GM12801 (cell line): ENCODE data around the gene OSBPL9.

Experiments
- CTCF ChIP-seq: IDR thresholded peaks from one replicate; pipeline ENCODE4 v1.5.1; 2011; ENCODE audit warnings: control low read depth; ENCODE audit not compliant: insufficient read length; ENCODE audit errors: extremely low read depth

OSBPL9 gene

GRCh38 chr1:51612447-51612961 lies 4.4 kb upstream of the OSBPL9 start:
- TF ChIP-seq CTCF = no peak

- TF ChIP-seq CTCF = no peak
These were observed 1.1 kb upstream of the OSBPL9 start for GRCh38 chr1:51615780-51616291.

GRCh38 chr1:51616490-51616889 lies 402 bp upstream of the OSBPL9 start:
- no peak for TF ChIP-seq CTCF

- no peak for TF ChIP-seq CTCF
These were observed 1.8 kb downstream of the OSBPL9 start for GRCh38 chr1:51618715-51619114.

- no peak for TF ChIP-seq CTCF
These were observed 3.6 kb downstream of the OSBPL9 start for GRCh38 chr1:51620470-51620869.

GRCh38 chr1:51621161-51621560 lies 4.3 kb downstream of the OSBPL9 start:
- TF ChIP-seq CTCF = no peak

GRCh38 chr1:51621841-51622454 lies 5.1 kb downstream of the OSBPL9 start:
- no peak for TF ChIP-seq CTCF
